ENCODE results near the gene SF1. TPM values are rescaled to one million over a fixed set of nuclear protein-coding genes. Genes with fewer than 3 reads are reported as not detected.

SF1 gene
- total RNA-seq, 2 experiments from 2014 or later = 247 to 535 TPM

- no peaks in the 10 kb centered on the region for H3K9me2 ChIP-seq (ENCODE audit: insufficient read depth, low read length)
- DNase-seq (ENCODE audit: low spot score) = peak; percentile 63
- peaks cover 63% of the 10 kb centered on the region for H3K4me1 ChIP-seq (ENCODE audit: insufficient read depth, low read length, poor library complexity, severe bottlenecking)
- H3K4me3 ChIP-seq (ENCODE audit: low read depth, low read length, poor library complexity, severe bottlenecking) = peak overlapping the region; percentile 47
- intact Hi-C loops (cut with micrococcal nuclease; ENCODE audit: unreplicated experiment) = loop anchor here (10.0 kb wide), 1 partner anchor 343 kb away; the partner anchor contains the start of genes TM7SF2 and ZNHIT2
- peak overlapping the region; percentile 84 for H3K27ac ChIP-seq (ENCODE audit: low read depth, low read length, poor library complexity, severe bottlenecking)
- H3K79me2 ChIP-seq (ENCODE audit: insufficient read depth, low read depth, low read length) = peaks cover 94% of the 10 kb centered on the region
- H3K36me3 ChIP-seq (ENCODE audit: insufficient read depth, low read length) = peaks cover 100% of the 10 kb centered on the region
- H3K4me2 ChIP-seq (ENCODE audit: low read length) = peak overlapping the region; percentile 70
- no TSS peak for BruUV-seq (replicated peaks)
- H2AFZ ChIP-seq (ENCODE audit: low read length) = no peak overlapping the region
- H3K9me3 ChIP-seq (ENCODE audit: low read length) = no peaks in the 10 kb centered on the region
- H4K20me1 ChIP-seq (ENCODE audit: insufficient read depth, low read length) = peaks cover 83% of the 10 kb centered on the region
- ChIA-PET POLR2A (interaction anchor here (0.6 to 3.2 kb wide), 6 partner anchors 9 to 462 kb away, joined by 3 to 15 read pairs (median 4); partner anchors contain the start of gene RASGRP2), CTCF (ENCODE audit: unreplicated experiment) (interaction anchor here (2.3 kb wide), 1 partner anchor 27 kb away, joined by 6 read pairs; the partner anchor contains the start of gene RASGRP2)
- TF ChIP-seq CTCF (conservative IDR thresholded peaks at IDR 0.05; ENCODE audit: low read length) (no peak), EZH2phosphoT487 (IDR thresholded peaks at IDR 0.05; ENCODE audit: borderline replicate concordance, low read depth, low read length) (no peak)
These were observed 6.5 kb downstream of the SF1 start for GRCh38 chr11:64771861-64772260.

GRCh38 chr11:64770120-64770519 lies 8.2 kb downstream of the SF1 start:
- Histone ChIP-seq H3K4me2 (ENCODE audit: low read length) (no peak overlapping the region), H3K79me2 (ENCODE audit: insufficient read depth, low read depth, low read length) (peaks cover 77% of the 10 kb centered on the region), H3K9me3 (ENCODE audit: low read length) (no peaks in the 10 kb centered on the region), H3K9me2 (ENCODE audit: insufficient read depth, low read length) (no peaks in the 10 kb centered on the region), H3K4me3 (ENCODE audit: low read depth, low read length, poor library complexity, severe bottlenecking) (no peak overlapping the region), H2AFZ (ENCODE audit: low read length) (no peak overlapping the region), H3K27ac (ENCODE audit: low read depth, low read length, poor library complexity, severe bottlenecking) (no peak overlapping the region), H4K20me1 (ENCODE audit: insufficient read depth, low read length) (peaks cover 66% of the 10 kb centered on the region), H3K36me3 (ENCODE audit: insufficient read depth, low read length) (peaks cover 99% of the 10 kb centered on the region), H3K4me1 (ENCODE audit: insufficient read depth, low read length, poor library complexity, severe bottlenecking) (peaks cover 50% of the 10 kb centered on the region)
- POLR2A ChIA-PET = interaction anchor here (3.2 kb wide), 1 partner anchor 7 kb away, joined by 15 read pairs; no protein-coding TSS in a partner anchor
- intact Hi-C loops (cut with micrococcal nuclease; ENCODE audit: unreplicated experiment) = loop anchor here (10.0 kb wide), 1 partner anchor 345 kb away; the partner anchor contains the start of genes TM7SF2 and ZNHIT2
- BruUV-seq (replicated peaks) = no TSS peak
- DNase-seq (ENCODE audit: low spot score) = no peak
- CTCF ChIA-PET (ENCODE audit: unreplicated experiment) = interaction anchor here (1.7 kb wide), 1 partner anchor 23 kb away, joined by 5 read pairs; no protein-coding TSS in a partner anchor
- TF ChIP-seq CTCF (conservative IDR thresholded peaks at IDR 0.05; ENCODE audit: low read length) = no peak
- TF ChIP-seq EZH2phosphoT487 (IDR thresholded peaks at IDR 0.05; ENCODE audit: borderline replicate concordance, low read depth, low read length) = no peak

GRCh38 chr11:64769283-64769682 lies 9.1 kb downstream of the SF1 start:
- Histone ChIP-seq H4K20me1 (ENCODE audit: insufficient read depth, low read length) (peaks cover 67% of the 10 kb centered on the region), H3K4me1 (ENCODE audit: insufficient read depth, low read length, poor library complexity, severe bottlenecking) (peaks cover 50% of the 10 kb centered on the region), H2AFZ (ENCODE audit: low read length) (no peak overlapping the region), H3K79me2 (ENCODE audit: insufficient read depth, low read depth, low read length) (peaks cover 72% of the 10 kb centered on the region), H3K9me3 (ENCODE audit: low read length) (no peaks in the 10 kb centered on the region), H3K36me3 (ENCODE audit: insufficient read depth, low read length) (peaks cover 99% of the 10 kb centered on the region), H3K4me2 (ENCODE audit: low read length) (no peak overlapping the region), H3K4me3 (ENCODE audit: low read depth, low read length, poor library complexity, severe bottlenecking) (no peak overlapping the region), H3K27ac (ENCODE audit: low read depth, low read length, poor library complexity, severe bottlenecking) (no peak overlapping the region), H3K9me2 (ENCODE audit: insufficient read depth, low read length) (no peaks in the 10 kb centered on the region)
- TF ChIP-seq CTCF (conservative IDR thresholded peaks at IDR 0.05; ENCODE audit: low read length) (no peak), EZH2phosphoT487 (IDR thresholded peaks at IDR 0.05; ENCODE audit: borderline replicate concordance, low read depth, low read length) (no peak)
- no TSS peak for BruUV-seq (replicated peaks)
- intact Hi-C loops (cut with micrococcal nuclease; ENCODE audit: unreplicated experiment) = no loop called here
- no peak for DNase-seq (ENCODE audit: low spot score)
- ChIA-PET POLR2A (no interaction called here), CTCF (ENCODE audit: unreplicated experiment) (no interaction called here)
